HL-60/S4 treated with retinoic acid at 250 ng/mL for 4 days and 3 days (cell line): ENCODE data around the gene SWAP70.

Experiments used
- in situ Hi-C: fragments of 300-500 bp; cut with MboI; formaldehyde crosslinking; loops from 2 replicates; pipeline ENCODE4 v1.7.0; 2022; ENCODE audit warnings: low sequenced_read_pairs

Gene SWAP70

DNA sequence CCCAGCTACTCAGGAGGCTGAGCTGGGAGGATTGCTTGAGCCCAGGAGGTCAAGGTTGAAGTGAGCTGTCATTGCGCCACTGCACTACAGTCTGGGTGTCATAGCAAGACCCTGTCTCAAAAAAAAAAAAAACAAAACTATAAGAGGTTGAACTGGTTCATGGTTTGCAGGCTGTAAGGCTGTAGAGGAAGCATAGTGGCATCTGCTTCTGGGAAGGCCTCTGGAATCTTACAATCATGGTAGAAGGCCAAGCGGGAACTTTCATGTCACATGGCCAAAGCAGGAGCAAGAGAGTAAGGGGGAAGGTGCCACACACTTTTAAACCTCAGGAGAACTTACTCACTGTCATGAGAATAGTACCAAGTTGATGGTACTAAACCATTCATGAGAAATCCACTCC lies 109.6 kb downstream of the SWAP70 start:
- in situ Hi-C loops = no loop called here

DNA sequence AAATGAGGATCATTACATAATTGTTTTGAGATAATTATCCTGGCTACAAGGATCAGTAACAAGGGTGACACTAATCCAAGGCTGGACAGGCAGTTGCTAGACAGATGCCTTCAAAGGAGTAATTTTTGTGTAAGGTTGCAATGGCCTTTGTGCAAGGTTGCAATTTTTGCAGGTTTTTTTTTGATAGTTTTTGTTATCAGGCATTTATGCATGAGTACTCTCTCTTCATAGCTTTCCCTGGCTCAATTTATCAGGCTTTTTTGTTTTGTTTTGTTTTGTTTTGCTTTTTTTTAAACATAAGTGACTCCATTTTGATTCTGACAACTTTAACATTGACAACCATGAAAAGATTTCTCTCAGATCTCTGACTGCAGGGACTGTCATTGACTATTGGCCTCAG lies 110.2 kb downstream of the SWAP70 start:
- in situ Hi-C loops = no loop called here

DNA sequence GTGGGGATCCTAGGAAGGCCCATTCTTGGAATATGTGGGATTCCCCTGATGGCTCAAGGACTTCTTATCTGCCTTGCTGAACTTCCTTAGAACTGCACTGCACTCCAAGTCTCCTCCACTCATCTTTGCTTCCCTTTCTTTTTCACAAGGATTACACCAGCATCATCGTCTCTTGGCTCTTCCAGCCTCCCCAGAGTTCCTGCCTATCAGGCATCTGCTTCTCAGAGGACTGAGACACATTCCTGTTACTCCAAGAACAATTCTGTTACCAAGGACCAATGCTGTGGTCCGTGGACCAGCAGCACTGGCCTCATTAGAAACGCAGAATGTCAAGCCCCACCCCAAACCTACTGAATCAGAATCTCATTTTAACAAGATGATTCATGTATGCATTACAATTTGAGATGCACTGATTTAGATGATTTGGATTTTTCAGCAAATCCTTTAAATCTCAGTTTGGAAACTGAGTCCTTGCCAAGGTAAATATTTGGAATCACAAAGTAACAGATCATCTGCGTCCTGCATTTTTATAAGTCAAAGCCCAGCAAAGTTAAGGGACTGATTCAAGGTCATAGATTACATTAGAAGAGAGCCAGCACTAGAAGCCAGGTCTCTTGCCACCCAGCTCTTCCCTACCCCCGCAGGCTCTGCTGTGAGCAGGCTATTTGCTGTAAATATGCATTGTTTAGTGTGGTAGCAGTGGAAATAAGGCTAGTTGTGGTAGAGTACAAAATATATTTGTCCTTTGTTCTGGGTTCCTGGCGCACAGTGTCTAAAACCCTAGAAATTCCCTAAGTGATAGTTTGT lies 110.9 kb downstream of the SWAP70 start:
- in situ Hi-C loops = no loop called here

DNA sequence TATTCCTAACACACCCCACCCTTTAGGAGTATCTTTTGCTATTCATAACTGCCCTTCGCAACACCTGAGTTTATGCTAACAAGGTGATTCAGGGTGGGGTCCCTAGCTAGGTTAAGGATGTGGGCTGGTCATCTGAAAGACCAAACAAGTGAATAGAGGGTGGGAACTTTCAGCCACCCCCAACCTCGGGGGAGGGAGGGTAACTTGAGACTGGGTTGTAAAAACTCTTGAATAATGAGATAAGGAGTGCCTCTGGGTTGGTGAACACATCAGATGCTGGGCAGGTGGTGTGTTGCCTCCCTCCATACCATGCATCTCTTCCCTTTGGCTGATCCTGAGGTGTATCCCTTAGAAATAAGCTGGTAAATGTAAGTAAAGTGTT lies 111.5 kb downstream of the SWAP70 start:
- in situ Hi-C loops = no loop called here

DNA sequence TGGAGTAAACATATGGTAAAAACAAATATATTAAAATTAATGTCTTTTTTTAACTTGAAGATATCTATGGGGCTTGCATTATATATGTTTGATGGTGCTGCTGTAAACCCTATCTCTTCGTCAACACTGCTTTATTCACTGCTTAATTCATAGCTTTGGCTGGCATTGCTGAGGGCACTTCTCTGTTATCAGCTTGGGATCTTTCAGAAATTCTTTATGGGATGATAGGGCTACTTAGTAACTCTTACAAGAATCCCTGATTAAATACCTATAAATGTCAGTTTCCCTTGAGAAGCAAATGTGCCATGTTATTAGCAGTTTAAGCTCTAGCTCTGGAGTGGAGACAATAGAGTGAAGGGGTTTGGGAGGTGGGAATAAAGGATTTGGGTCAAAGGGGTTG lies 112.3 kb downstream of the SWAP70 start:
- in situ Hi-C loops = no loop called here

DNA sequence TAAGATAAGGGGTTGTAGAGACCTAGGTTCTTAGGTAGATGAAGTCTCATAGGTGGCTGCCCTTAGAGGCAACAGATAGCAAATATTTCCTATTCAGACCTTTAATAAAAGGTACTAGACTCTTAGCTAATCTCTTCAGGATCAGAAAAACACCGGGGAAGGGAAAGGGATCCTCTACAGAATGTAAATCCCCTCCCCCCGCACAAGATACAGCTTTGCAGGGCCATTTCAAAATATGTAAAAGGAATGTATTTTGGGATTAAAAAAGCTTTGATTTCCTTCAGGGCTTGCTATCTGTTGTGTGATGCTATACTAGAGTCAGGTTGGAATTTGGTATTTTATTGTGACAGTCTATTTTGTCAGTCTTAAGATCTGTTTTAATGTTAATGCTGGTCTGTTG lies 113.2 kb downstream of the SWAP70 start:
- in situ Hi-C loops = no loop called here

DNA sequence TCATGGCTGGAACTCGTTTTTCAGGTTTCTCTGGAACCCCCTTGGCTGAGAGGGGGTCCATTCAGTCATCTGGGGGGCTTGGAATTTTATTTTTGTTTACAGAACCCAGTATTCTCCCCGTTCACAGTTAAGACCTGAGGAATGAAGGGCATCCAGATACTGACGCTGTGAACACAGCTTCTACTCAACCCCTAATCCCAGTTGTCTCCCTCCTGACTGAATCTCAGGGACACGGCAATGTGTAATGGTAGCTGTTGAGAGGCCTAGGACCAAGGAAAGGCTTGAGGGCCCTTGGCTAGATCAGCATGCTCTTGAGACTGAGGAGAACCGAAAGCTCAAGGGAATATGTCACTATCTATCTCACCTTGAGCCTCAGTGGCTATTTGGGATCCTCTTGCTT lies 113.6 kb downstream of the SWAP70 start:
- in situ Hi-C loops = no loop called here

DNA sequence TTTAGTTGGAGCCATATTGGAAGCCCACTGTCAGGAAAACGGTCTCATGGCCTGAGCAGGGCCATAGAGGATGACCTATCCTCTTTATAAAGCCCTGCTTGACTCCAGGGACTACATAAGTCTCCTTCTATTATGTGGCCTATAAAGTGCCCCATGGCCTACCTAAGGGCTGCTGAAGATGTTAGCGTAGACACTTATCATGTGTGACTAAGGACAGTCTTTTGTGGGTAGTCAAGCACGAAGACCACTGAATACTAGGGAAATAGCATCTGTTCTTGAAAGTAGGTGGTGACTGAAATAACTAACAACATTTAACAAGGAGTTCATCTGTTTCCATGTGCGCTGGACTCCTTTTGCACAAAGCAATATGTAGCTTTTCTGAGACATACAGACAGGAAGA lies 117.1 kb downstream of the SWAP70 start:
- in situ Hi-C loops = no loop called here

DNA sequence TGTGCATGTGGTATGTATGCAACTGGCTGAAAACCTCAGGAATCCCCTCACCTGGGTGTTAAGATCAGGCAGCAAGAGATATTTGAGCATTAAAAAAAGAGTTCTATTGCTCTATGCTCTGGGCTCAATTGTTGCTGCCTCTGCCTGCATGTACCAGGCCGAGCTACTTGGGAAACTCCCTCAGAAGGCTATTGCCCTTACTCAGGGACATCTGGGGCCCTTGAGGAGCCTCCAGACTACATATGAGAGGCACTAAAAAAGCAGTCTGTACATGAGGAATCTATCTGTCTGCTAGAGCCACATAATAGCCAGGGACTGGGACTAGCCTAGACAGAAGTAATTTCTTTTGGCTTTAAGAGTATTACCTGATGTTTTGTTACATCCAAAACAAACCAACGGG lies 120.1 kb downstream of the SWAP70 start:
- in situ Hi-C loops = no loop called here

DNA sequence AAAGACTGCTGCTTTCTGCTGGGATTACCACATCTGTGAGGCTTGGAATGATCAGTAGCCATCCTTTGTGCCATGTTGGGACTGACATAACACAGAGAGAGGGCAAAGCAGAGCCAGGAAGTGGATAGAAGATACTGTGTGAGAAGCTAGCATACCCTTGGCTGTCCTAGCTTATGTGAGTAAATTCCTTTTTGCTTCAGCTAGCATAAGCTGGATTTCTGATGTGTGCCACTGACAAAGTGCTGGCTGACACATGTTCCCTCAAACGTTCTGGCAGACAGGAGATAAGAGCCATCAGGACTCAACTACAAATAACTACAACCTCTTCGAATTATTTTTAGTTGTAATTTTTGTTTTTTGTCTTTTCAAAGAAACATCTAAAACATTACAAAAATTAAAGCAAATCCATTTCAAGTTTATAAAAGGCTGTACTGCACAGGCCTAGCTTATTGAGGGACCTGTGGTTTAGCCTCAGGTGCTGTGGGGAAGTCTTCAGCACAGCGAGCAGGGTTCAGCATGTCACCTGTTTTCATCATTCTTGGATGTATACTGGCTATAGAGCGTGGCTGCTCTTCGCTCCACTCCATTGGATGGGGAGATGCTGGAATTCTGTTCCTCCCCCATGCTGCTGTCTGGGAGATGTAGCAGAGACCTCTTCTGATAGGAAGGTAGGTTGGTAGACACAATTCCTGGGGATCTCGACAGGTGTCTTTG lies 120.9 kb downstream of the SWAP70 start:
- in situ Hi-C loops = no loop called here

DNA sequence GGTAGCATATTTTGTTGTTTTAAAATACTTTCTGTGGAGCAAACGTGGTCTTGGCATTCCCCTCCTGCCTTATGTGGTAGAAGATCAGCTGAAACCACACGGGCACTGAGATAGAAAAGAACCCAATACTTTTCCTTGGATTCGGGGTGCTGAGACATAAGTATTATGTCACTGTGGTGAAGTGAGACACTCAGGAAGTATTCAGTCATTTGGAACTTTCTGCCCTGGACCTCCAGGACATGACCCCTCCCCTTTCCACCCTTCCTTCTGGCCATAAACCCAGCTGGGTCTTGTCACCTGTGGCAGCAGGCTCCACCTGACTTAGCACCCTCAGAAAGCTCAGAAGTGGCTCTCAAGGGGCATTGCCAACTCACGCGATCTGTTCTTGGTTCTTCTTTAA lies 123.4 kb downstream of the SWAP70 start:
- in situ Hi-C loops = no loop called here

DNA sequence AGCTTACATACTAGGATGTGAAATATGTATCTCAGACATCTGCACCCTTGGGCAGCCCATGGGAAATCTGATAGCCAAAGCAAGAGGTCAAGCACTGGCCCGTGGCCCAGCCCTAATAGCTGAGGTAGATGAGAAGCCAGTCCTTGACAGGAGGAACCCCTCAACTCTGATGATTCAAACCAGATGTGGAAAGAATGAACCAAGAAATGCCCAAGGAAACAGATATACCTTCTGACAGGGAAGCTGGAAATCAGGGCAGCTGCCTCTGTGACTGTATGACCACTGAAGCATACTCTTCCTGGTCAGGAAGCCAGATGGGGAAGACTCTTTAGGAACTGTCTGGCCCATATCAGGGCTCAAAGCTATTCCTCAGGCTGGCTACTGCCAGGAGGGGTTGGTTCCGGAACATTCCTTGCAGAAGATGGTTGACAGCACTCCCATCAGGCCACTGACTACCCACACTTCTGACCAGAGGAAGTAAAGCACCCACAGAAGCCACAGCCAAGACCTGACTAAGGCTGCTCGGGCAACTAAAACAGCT lies 124.2 kb downstream of the SWAP70 start:
- in situ Hi-C loops = no loop called here

DNA sequence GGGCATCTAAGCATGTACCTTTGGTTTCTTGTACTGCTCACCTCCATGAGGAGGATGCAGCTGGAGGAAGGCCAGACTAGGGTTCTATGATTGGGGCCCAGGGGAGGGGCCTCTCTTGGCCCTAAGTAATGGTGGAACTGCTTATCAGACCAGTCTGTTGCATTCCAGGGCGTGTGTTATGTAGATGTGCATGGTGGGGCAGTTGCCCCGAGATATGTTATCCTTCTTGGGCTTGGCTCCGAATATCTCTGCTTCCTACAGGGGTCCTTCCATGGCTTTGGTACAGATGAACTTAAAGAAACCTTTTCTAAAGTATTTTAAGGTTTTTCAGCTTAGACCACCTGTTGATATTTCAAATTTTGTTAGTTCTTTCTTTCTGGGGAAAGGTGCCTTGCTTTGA lies 126.0 kb downstream of the SWAP70 start:
- in situ Hi-C loops = no loop called here

DNA sequence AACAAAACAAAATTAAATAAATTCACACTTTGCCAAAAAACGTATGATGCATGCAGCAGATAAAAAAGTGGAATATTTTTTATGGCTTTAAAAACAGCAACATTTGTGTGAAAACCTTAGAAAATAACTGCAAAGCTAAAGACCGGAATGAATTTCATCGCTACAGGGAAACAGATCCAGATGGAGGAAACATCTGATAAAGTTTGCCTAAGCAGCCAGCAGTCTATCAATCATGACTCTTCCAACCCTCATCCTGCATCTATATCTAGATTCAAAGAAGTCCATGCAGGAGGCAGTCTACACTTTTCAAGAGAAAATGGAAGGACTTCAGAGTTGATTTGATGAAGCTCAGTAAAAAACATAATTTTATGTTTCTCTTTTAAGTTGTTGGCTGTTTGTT lies 126.8 kb downstream of the SWAP70 start:
- in situ Hi-C loops = no loop called here

DNA sequence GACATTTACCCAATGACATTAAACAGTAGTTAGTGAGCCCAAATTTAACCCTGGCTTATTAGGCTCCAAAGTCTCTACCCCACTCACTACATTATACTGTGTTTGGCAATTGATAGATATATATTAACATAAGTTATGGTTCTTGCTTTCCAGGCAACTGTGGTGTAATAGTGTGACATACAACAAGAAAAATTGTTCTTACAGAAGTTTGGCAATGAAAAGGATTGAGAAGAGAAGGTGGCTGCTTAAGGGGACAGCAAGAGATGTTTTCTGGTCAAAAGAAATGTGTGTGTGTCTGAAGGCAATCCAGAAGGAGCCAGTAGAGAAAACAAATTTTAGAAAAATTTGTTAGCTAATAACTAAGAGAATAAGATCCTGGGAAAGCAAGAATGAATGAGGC lies 132.4 kb downstream of the SWAP70 start:
- in situ Hi-C loops = no loop called here

DNA sequence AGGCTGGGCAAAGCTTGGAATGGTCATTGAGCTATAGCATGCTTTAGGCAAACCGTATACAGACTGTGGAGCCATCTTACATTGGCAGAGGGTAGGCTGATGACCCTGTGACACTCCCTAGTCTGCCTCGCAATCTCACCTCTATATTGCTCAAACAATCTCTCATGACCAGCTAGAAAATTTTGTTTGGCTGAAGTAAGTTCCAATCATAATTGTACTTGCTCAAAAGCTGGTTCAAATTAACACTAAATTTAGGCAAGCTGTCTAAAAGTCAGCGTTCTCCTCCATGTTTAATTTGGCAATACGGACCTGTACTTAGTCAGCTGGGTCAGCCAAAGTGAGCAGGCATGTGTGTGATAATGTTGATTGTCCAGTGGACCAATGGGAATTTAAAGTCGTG lies 133.0 kb downstream of the SWAP70 start:
- in situ Hi-C loops = no loop called here

DNA sequence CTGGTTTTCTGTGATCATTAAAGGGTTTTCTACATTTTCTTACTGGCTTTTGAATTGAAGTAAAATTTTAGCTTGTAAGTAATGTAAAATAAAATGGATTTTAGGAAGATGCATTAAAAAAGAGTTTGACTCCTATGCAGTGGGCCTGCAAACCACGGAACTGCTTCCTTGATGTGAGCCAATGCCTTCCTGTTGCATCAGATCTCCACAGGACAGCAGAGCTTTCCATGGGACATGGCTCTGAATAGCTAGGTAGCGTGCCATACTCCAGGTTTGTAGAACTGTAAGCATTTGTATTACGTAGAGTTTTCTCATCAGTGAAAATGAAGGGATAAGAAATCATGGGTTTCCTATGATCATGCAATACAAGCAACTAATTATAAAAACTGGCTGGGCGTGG lies 133.4 kb downstream of the SWAP70 start:
- in situ Hi-C loops = no loop called here

DNA sequence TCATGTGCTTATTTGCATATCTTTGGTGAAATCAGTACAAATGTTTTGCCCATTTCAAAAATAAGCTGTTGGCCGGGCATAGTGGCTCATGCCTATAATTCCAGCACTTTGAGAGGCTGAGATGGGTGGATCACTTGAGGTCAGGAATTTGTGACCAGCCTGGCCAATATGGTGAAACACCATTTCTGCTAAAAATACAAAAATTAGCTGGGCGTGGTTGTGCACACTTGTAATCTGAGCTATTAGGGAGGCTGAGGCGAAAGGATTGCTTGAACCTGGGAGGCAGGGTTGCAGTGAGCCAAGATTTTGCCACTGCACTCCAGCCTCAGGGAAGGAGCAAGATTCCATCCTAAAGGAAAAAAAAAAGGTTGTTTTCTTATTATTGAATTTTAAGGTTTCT lies 136.0 kb downstream of the SWAP70 start:
- in situ Hi-C loops = no loop called here

DNA sequence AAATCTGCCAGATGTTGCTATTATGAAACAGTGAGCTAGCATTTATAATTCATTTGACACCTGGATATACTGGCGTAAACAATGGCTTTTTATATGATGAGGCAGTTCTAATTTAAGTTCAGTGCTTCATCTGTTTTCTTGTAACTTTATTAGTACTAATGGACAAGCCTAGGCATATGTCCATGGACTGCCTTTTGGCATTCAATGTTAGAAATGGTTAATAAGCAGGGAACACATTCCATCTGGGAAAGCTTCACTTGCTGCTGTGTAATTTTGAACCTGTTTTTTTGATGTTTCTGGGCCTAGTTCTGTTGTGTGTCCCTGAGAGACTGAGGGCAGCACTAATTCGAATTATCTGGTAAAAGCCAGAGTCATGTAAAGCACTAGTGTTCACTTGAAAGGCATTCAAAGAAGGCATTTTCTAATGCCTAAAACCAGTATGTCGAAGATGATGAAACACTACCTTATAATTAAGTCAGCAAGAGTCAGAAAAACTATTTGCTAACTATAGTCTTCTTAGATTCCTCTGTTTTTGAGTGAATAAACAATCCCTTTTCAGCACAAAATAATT lies 138.5 kb downstream of the SWAP70 start:
- in situ Hi-C loops = no loop called here
